ENCODE results near the gene FOXP1.

DNA sequence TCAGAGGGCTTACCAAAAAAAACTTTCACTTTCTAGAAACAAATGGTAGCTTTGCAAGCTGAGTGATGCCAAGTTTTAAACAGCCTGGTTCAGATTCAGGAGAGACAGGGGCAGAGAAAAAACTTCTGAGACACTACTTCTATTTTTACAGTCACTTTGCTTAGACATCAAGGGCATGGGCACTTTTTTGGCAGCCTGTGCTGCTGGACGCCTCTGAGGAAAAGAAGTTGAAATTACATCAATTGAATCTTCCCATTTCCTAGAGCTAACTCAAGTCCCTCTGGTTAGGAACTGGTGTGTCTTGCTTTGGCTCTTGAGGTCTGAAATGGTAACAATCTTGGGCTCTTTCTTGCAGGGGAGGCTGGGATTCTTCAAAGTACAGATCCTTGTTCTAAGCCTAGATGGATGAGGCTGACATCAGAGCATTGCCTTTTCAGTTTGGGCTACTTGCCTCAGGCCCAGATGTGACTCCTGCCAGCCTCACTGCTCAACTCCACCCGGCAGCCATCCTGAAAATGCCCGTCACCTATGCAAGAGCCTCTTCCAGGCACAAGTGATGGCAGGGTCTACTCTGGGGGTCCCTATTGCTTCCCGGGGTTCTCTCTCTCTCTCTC lies 357.5 kb downstream of the FOXP1 start:
- no peak for TF ChIP-seq EZH2 (IDR thresholded peaks at IDR 0.05; ENCODE audit: borderline replicate concordance, insufficient read depth, low read length, poor library complexity, severe bottlenecking)
- TF ChIP-seq, protein P1, sequence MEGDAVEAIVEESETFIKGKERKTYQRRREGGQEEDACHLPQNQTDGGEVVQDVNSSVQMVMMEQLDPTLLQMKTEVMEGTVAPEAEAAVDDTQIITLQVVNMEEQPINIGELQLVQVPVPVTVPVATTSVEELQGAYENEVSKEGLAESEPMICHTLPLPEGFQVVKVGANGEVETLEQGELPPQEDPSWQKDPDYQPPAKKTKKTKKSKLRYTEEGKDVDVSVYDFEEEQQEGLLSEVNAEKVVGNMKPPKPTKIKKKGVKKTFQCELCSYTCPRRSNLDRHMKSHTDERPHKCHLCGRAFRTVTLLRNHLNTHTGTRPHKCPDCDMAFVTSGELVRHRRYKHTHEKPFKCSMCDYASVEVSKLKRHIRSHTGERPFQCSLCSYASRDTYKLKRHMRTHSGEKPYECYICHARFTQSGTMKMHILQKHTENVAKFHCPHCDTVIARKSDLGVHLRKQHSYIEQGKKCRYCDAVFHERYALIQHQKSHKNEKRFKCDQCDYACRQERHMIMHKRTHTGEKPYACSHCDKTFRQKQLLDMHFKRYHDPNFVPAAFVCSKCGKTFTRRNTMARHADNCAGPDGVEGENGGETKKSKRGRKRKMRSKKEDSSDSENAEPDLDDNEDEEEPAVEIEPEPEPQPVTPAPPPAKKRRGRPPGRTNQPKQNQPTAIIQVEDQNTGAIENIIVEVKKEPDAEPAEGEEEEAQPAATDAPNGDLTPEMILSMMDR (IDR thresholded peaks at IDR 0.05; ENCODE audit: poor library complexity, severe bottlenecking), result no peak
